Measurements from ENCODE around the gene CCL13.

DNA sequence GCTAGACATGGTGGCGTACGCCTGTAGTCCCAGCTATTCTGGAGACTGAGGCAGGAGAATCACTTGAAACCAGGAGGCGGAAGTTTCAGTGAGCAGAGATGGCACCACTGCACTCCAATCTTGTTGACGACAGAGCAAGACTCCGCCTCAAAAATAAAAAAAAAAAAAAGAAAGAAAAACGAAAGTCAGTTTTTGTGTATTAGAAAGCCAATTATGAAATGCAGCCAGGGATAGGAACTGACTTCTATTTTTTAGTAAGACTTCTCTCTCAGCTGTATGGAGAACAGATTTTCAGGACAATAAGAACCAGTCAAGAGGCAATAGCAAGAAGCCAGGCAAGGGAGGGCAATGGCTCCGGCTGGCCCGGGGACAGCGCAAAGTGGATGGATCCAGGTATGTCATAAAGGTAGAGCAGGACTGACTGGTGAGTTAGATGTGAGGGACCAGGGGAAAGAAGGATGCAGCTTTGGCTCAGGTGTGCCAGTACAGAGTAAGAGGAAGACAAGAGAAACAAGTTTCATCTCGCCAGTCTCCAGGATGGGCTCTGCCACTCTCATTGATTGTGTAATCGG lies 19.2 kb downstream of the CCL13 start:
- no peak for TF ChIP-seq CTCF (IDR thresholded peaks at IDR 0.05; ENCODE audit: poor library complexity)
- TF ChIP-seq EZH2phosphoT487 (IDR thresholded peaks at IDR 0.05; ENCODE audit: low read depth, severe bottlenecking, unreplicated experiment), result no peak

Data from hepatocyte (in vitro differentiated cells).